Right ventricle myocardium inferior (tissue), 1 donor: ENCODE results near the gene MAN1A1. TPM values are rescaled to one million over a fixed set of nuclear protein-coding genes. Genes with fewer than 3 reads are reported as not detected.

Experiments used
- ATAC-seq: fragments of 200-7000 bp; cut with Tn5 transposase; one replicate; pipeline ENCODE4 v1.9.1; 2020; ENCODE audit warnings: mild to moderate bottlenecking, moderate library complexity
- DNase-seq: peaks from one replicate; pipeline ENCODE4 v3.0.0; 2021; ENCODE audit errors: missing footprints
- intact Hi-C: fragments of 100-400 bp; cut with DNase I; formaldehyde crosslinking; loops from one replicate; pipeline ENCODE4 v1.11.0; 2022
- total RNA-seq: library from RNA; stranded (reverse); fragmentation: NEBNext Ultra II Directional; extraction: Animal tissue kit (Norgen Biotek cat#: 25700); gene quantifications from one replicate; pipeline ENCODE4 v1.2.1, GENCODE V29; 2021
- donor health status: DM: no; HTN: yes; CAD: no; lungs with severe emphysema.

Gene MAN1A1
- total RNA-seq, 1 donor from 2014 or later: 22.4 TPM

DNA sequence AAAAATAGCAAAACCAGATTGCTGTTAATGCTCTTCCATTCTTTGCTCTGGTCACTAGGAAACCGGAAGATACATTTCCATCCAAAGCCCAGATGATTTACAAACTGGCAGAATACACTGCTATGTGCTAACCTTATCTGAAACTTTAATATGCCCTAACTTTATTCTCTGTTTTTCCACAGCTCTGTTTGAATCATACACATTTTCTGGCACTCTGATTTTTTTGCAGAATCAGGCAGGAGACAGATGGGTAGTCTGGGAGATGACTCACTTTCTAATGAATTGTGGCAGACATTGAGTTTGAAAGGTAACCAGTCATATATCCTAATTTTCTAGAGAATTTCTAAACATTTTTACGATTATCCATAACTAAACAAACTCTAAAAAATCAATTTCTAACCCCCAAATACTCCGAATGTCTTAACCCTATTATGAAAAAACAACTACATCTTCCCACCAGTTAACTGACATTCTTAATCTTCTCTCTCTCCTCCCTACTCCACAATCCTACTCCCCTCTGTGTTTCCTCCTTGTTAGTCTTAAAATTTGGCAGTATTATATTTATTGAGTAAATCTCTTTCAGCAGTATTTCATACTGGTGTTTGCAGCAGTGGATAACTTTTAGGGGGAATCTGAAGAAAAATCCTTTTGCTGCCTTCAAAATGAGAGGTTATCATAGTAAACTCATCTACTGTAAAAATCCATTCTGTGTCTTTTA, 63.5 kb downstream of the MAN1A1 start:
- DNase-seq (no peak), ATAC-seq (no peak)
- intact Hi-C loops: no loop called here

- no peak for ATAC-seq
- DNase-seq: no peak
- intact Hi-C loops: no loop called here
Observed at GRCh38 chr6:119284861-119285521, 64.6 kb downstream of the MAN1A1 start.

DNA sequence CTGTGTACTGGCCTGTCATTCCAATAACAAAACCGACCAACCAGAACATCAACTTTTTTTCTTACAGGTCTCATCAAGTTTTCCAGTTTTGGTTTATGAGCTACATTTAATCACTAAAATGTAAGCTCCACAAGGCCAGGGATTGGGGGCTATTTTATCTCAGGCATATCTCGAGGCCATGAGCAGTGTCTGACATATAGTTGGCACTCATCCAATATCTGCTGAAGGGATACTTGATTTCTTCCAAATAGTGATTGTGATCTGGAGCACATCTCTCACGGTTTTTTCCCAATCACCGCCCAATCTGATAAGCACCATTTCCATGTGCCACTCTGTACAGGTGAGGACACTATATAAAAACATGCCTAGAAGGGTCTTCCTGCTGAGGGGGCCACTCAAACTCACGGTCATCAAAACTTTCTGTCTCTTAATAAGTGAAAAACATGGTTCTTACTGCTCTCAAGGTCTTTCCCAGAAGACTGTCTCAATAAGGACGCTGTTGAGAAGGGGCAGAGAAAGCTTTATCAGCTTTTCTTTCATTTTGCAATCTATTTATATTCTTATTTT, 65.5 kb downstream of the MAN1A1 start:
- DNase-seq: no peak
- ATAC-seq: no peak
- intact Hi-C loops: no loop called here

DNA sequence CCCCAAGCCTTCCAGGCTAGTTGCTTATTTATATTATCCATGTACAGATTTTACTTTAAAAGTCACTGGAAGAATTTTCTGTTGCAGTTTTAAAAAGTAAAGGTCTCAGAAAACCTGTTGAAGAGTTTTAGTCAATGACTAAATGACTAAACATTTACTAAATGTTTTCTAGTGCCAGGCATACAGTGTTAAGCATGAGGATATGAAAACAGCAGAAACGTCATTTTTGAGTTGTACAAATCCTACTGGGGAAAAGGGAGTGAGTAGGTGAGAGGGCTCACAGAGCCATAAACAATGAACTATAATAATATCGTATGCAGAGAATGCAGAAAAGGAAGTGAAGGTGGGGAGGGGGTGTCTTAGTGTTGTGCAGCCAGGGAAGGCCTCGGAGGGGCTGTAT, 66.3 kb downstream of the MAN1A1 start:
- ATAC-seq (no peak), DNase-seq (no peak)
- intact Hi-C loops: no loop called here

GRCh38 chr6:119280668-119281067, 68.9 kb downstream of the MAN1A1 start:
- ATAC-seq (no peak), DNase-seq (no peak)
- intact Hi-C loops: no loop called here

DNA sequence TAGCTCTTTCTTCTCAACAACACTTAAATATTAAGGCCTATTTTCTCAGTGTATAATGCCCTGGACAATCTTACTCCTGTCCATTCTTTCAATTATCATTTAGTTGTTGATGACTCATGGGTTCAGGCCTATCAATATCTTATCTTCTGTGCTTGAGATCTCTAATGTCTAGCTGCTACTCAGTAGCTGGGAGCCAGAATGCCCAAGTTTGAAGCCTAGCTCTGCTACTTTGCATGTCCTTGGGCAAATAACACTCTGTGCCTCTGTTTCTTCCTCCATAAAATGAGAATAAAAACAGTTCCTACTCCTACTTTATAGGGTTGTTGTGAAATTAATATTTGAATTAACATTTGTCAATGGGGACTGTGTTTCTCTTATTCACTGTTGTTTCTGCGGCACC, 69.5 kb downstream of the MAN1A1 start:
- intact Hi-C loops: no loop called here
- ATAC-seq (no peak), DNase-seq (no peak)

GRCh38 chr6:119278625-119279024, 70.9 kb downstream of the MAN1A1 start:
- DNase-seq (no peak), ATAC-seq (no peak)
- intact Hi-C loops: no loop called here

GRCh38 chr6:119277052-119277451, 72.5 kb downstream of the MAN1A1 start:
- intact Hi-C loops: no loop called here
- no peak for DNase-seq
- no peak for ATAC-seq

- ATAC-seq (no peak), DNase-seq (no peak)
- intact Hi-C loops: no loop called here
Observed at GRCh38 chr6:119276211-119276610, 73.3 kb downstream of the MAN1A1 start.

DNA sequence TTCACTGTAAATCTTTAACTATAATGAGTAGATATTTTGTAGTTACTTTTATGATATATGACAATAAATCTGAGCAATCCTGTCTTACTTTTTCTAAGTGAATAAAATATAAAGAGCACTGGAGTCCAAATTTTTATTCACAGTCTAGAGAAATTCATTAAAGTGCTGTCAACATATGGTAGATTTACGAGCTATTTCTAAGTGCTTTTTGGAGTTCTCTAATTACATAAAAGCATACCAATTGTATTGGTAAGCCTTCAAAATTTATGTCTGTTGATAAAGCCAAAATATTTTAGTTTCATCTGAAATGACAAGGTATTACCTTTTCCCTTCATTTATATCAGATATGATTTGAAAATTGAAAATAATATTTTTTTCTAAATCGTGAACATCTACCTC, 75.4 kb downstream of the MAN1A1 start:
- intact Hi-C loops: no loop called here
- ATAC-seq (no peak), DNase-seq (no peak)

- DNase-seq (no peak), ATAC-seq (peak; percentile 87)
- intact Hi-C loops: no loop called here
Observed at GRCh38 chr6:119273272-119274196, 76.0 kb downstream of the MAN1A1 start.

DNA sequence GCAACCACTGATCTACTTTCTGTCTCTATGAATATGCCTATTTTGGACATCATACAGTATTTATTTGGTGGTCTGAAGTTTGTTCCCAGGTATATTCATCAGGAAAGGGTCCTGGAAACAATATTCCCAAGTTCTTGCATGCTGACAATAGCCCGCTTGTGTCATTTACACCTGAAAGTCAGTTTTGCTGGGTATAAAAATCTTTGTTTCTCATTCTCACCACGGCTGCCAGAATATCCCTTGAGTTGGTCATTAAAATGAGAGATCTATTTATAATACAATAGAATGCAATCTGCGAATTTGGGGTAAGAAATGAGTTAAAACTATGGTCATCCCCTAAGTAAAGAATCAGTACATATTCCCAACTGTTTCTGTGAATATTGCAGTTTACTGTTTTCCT, 79.0 kb downstream of the MAN1A1 start:
- DNase-seq: no peak
- intact Hi-C loops: no loop called here
- no peak for ATAC-seq

GRCh38 chr6:119269266-119270103, 80.1 kb downstream of the MAN1A1 start:
- DNase-seq (no peak), ATAC-seq (no peak)
- intact Hi-C loops: no loop called here

DNA sequence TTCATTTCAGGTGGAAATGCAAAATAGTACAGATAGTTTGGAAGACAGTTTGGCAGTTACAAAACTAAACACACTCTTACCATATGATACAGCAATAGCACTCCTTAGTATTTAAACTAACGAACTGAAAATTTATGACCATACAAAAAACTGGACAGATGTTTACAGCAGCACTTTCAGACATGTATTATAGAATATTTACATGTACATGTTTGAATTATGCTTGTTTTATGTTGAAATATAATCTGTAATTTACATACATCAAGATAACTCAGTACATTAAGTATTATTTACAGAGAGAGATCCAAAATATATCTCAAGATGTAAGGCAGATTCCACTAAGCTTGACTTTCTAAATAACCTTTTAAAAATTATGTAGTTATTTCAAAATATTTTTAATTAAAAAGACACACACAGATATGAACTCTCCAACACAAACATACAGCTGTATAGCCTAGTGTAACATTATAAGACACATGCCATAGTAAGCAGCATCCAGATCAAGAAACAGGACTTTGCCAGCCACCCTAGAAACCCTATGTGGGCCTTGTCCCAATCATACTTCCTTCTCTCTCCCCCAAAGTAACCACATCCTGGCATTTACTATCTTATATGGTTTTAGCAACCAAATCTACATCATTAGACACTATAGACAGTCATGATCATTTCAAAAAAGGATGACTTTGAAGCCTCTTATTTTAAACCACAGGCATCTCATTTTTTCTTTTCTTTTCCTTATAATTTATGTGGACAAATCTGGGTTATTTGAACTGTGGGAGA, 82.2 kb downstream of the MAN1A1 start:
- DNase-seq (no peak), ATAC-seq (no peak)
- intact Hi-C loops: no loop called here

DNA sequence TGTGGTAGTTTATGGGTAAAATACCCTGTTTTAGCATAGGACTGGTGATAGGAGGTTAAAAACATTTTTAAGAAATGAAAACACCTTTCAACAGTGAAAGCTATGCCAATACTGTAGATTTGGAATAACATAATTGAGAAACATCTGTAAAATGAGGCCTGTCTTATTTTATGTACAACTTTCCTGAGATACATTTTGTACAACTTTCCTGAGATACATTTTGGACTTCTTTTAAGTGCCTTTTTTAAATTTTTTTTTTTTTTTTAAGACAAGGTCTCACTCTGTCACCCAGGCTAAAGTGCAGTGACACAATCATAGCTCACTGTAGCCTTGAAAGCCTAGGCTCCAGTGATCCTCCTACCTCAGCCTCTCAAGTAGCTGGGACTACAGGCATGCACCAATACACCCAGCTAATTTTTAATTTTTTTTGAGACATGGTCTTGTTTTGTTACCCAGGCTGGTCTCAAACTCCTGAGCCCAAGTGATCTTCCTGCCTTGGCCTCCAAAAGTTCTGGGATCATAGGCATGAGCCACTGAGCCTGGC, 84.6 kb downstream of the MAN1A1 start:
- ATAC-seq (no peak), DNase-seq (no peak)
- intact Hi-C loops: no loop called here

GRCh38 chr6:119262612-119263011, 86.9 kb downstream of the MAN1A1 start:
- intact Hi-C loops: no loop called here
- ATAC-seq (no peak), DNase-seq (no peak)

GRCh38 chr6:119261944-119262284, 87.6 kb downstream of the MAN1A1 start:
- intact Hi-C loops: no loop called here
- DNase-seq: no peak
- no peak for ATAC-seq

DNA sequence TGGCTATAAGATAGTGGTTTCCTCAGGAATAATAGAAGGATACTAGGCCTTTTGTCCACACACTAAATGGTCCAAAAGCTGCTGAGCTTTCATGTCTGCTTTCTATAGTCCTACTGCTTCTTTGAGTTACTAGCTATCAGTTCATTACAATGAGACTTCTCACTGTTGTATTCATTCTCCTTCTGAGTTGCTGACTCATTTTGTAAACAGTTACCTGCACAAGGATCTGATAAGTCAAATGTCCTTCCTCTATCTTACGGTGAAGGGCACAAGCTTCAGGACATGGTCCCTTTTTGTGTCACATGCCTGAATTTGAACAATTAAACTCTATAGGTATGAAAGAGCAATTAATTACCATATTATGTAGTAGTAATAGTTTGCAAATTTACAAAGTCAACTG, 90.5 kb downstream of the MAN1A1 start:
- DNase-seq: no peak
- ATAC-seq: no peak
- intact Hi-C loops: no loop called here
